M059J (cell line): Measurements from ENCODE around the gene GLA. TPM values are rescaled to one million over a fixed set of nuclear protein-coding genes. Genes with fewer than 3 reads are reported as not detected.

Source experiments
- DNase-seq: peaks from one replicate; pipeline ENCODE4 v3.0.0-alpha.2; 2012; ENCODE audit warnings: low read depth
- total RNA-seq: library from RNA; depleted of rRNA; stranded (reverse); fragments of >200 nt; shearing (Covaris generic); gene quantifications from 2 replicates; pipeline ENCODE4 v1.2.3, GENCODE V29; 2014; rRNA removed

GLA gene
- total RNA-seq = 130 and 154 TPM in 2 replicates

GRCh38 chrX:101407748-101408531 is at the start of gene GLA, which contains the start of gene HNRNPH2:
GLA (minus strand) TSS chrX:101407925; CDS start chrX:101407903, 22 bp downstream.
HNRNPH2 (plus strand) TSS chrX:101408222; CDS start chrX:101411989, 3,767 bp downstream.
- peak; percentile 99 for DNase-seq

- DNase-seq = peak; percentile 1
Observed at GRCh38 chrX:101452056-101452455, 44.3 kb upstream of the GLA start.

- DNase-seq = peak; percentile 32
Observed at GRCh38 chrX:101450961-101451360, 43.2 kb upstream of the GLA start.

- DNase-seq = no peak
Observed at GRCh38 chrX:101450085-101450484, 42.4 kb upstream of the GLA start.

- no peak for DNase-seq
Observed at GRCh38 chrX:101449279-101449678, 41.6 kb upstream of the GLA start.

- DNase-seq = no peak
Observed at GRCh38 chrX:101442085-101442484, 34.4 kb upstream of the GLA start.

- DNase-seq = peak; percentile 73
Observed at GRCh38 chrX:101430457-101431078, 22.8 kb upstream of the GLA start.

GRCh38 chrX:101429934-101430333 is 22.2 kb upstream of the GLA start:
- DNase-seq = peak; percentile 69

GRCh38 chrX:101427954-101428353 is 20.2 kb upstream of the GLA start:
- DNase-seq = no peak

GRCh38 chrX:101419489-101419888 is 11.8 kb upstream of the GLA start:
- DNase-seq = no peak

GRCh38 chrX:101417981-101418841 is 10.5 kb upstream of the GLA start:
- peak; percentile 49 for DNase-seq

- DNase-seq = no peak
Observed at GRCh38 chrX:101417190-101417589, 9.5 kb upstream of the GLA start.

GRCh38 chrX:101416691-101417090 is 9.0 kb upstream of the GLA start:
- DNase-seq = no peak

- peak; percentile 80 for DNase-seq
Observed at GRCh38 chrX:101415180-101416145, 7.7 kb upstream of the GLA start.

- DNase-seq = no peak
Observed at GRCh38 chrX:101411984-101412383, 4.3 kb upstream of the GLA start.

- no peak for DNase-seq
Observed at GRCh38 chrX:101410461-101410860, 2.7 kb upstream of the GLA start.

GRCh38 chrX:101409043-101409442 is 1.3 kb upstream of the GLA start:
- no peak for DNase-seq

GRCh38 chrX:101408532-101408841 is 762 bp upstream of the GLA start:
- DNase-seq = no peak

- DNase-seq = no peak
Observed at GRCh38 chrX:101407167-101407747, 468 bp downstream of the GLA start.

GRCh38 chrX:101399825-101400224 is 7.9 kb downstream of the GLA start:
- DNase-seq = no peak

GRCh38 chrX:101398694-101399093 is 9.0 kb downstream of the GLA start:
- DNase-seq = no peak
